IMR-90 (cell line): ENCODE data around the gene CCDC40. TPM values are rescaled to one million over a fixed set of nuclear protein-coding genes. Genes with fewer than 3 reads are reported as not detected.

Source experiments
- ATAC-seq: fragments of 200-7000 bp; cut with Tn5 transposase; 2 replicates; pipeline ENCODE4 v1.9.1; 2020; ENCODE audit warnings: low read depth, mild to moderate bottlenecking, moderate library complexity
- BruUV-seq: library from RNA; stranded (reverse); fragments of 400-500 nt; replicated peaks from 2 replicates; lab custom pipeline; 2021; lab: Mats Ljungman, UMichigan
- CTCF ChIA-PET: fragments of 300-600 bp; formaldehyde crosslinking; extraction: SDS; loops from one replicate; lab custom pipeline; 2021; ENCODE audit warnings: antibody characterized with exemption; lab: Yijun Ruan, JAX
- POLR2A ChIA-PET: fragments of 300-600 bp; sonication (Branson Sonifier 250); formaldehyde crosslinking; loops from one replicate; lab custom pipeline; 2022; ENCODE audit warnings: antibody characterized with exemption; ENCODE audit not compliant: unreplicated experiment; lab: Charles Lee
- DNase-seq: peaks from one replicate; pipeline ENCODE4 v3.0.0; 2013
- H2AFZ ChIP-seq: replicated peaks from 2 replicates; pipeline ENCODE3; 2013; ENCODE audit warnings: low read length, mild to moderate bottlenecking; ENCODE audit not compliant: poor library complexity
- H2AK5ac ChIP-seq: 2 replicates; pipeline ENCODE4 v1.6.1; 2013; ENCODE audit warnings: low read depth, low read length, inconsistent platforms
- H2AK9ac ChIP-seq: replicated peaks from 2 replicates; pipeline ENCODE3; 2013; ENCODE audit warnings: mild to moderate bottlenecking, low read depth, low read length, moderate library complexity; ENCODE audit not compliant: poor library complexity
- H2BK120ac ChIP-seq: 2 replicates; pipeline ENCODE4 v1.6.1; 2013; ENCODE audit warnings: low read depth, low read length, inconsistent platforms
- H2BK15ac ChIP-seq: 3 replicates; pipeline ENCODE4 v1.6.1; 2013; ENCODE audit warnings: low read depth, low read length, inconsistent platforms
- H2BK20ac ChIP-seq: 2 replicates; pipeline ENCODE4 v1.6.1; 2013; ENCODE audit warnings: low read depth, mild to moderate bottlenecking, inconsistent platforms, low read length, moderate library complexity
- H2BK5ac ChIP-seq: 2 replicates; pipeline ENCODE4 v1.6.1; 2013; ENCODE audit warnings: mild to moderate bottlenecking, low read depth, low read length, inconsistent platforms; ENCODE audit not compliant: poor library complexity, severe bottlenecking
- H3K14ac ChIP-seq: replicated peaks from 2 replicates; pipeline ENCODE4 v1.6.1; 2013; ENCODE audit warnings: low read depth, low read length, inconsistent platforms
- H3K18ac ChIP-seq: 2 replicates; pipeline ENCODE4 v1.6.1; 2013; ENCODE audit warnings: low read depth, low read length, control low read depth
- H3K23ac ChIP-seq: 2 replicates; pipeline ENCODE4 v1.6.1; 2013; ENCODE audit warnings: low read depth, low read length, inconsistent platforms
- H3K27ac ChIP-seq: 2 replicates; pipeline ENCODE4 v1.5.1; 2013; ENCODE audit warnings: mild to moderate bottlenecking, control low read depth, low read length; ENCODE audit not compliant: insufficient read depth
- H3K27me3 ChIP-seq: 2 replicates; pipeline ENCODE4 v1.6.1; 2013; ENCODE audit warnings: low read length; ENCODE audit not compliant: control insufficient read depth, insufficient read depth
- H3K36me3 ChIP-seq: 2 replicates; pipeline ENCODE4 v1.6.1; 2013; ENCODE audit warnings: low read length, mixed read lengths; ENCODE audit not compliant: control insufficient read depth, insufficient read depth
- H3K4ac ChIP-seq: 2 replicates; pipeline ENCODE4 v1.6.1; 2013; ENCODE audit warnings: low read depth, low read length, inconsistent platforms
- H3K4me1 ChIP-seq: 2 replicates; pipeline ENCODE4 v1.6.1; 2013; ENCODE audit warnings: low read length, mixed read lengths; ENCODE audit not compliant: control insufficient read depth, insufficient read depth
- H3K4me2 ChIP-seq: 2 replicates; pipeline ENCODE4 v1.6.1; 2013; ENCODE audit warnings: low read depth, mild to moderate bottlenecking, control low read depth, low read length, moderate library complexity
- H3K4me3 ChIP-seq: 2 replicates; pipeline ENCODE4 v1.5.1; 2013; ENCODE audit warnings: low read depth, mild to moderate bottlenecking, control low read depth, low read length, moderate library complexity; ENCODE audit not compliant: insufficient read depth
- H3K56ac ChIP-seq: 2 replicates; pipeline ENCODE4 v1.6.1; 2013; ENCODE audit warnings: low read length, inconsistent platforms; ENCODE audit not compliant: insufficient read depth; ENCODE audit errors: extremely low read depth
- H3K79me1 ChIP-seq, 2 experiments: 2 replicates each; pipeline ENCODE4 v1.6.1; 2013; ENCODE audit warnings: low read length in 2 of 2, inconsistent platforms in 1 of 2, low read depth in 1 of 2
- H3K9ac ChIP-seq: 2 replicates; pipeline ENCODE4 v1.6.1; 2013; ENCODE audit warnings: low read depth, low read length, control low read depth
- H3K9me1 ChIP-seq: 2 replicates; pipeline ENCODE4 v1.6.1; 2013; ENCODE audit warnings: low read length, inconsistent platforms; ENCODE audit not compliant: insufficient read depth
- H3K9me3 ChIP-seq: 2 replicates; pipeline ENCODE4 v1.6.1; 2013; ENCODE audit warnings: low read length; ENCODE audit not compliant: control insufficient read depth, insufficient read depth
- H4K20me1 ChIP-seq: 2 replicates; pipeline ENCODE4 v1.6.1; 2013; ENCODE audit warnings: low read length, inconsistent platforms; ENCODE audit not compliant: insufficient read depth
- H4K5ac ChIP-seq: 2 replicates; pipeline ENCODE4 v1.6.1; 2013; ENCODE audit warnings: mild to moderate bottlenecking, low read depth, low read length, control low read depth
- H4K8ac ChIP-seq, 2 experiments: 2 replicates each; pipeline ENCODE4 v1.6.1; 2013; ENCODE audit warnings: low read depth in 2 of 2, low read length in 2 of 2, control low read depth in 1 of 2, inconsistent platforms in 1 of 2
- H4K91ac ChIP-seq: 2 replicates; pipeline ENCODE4 v1.6.1; 2013; ENCODE audit warnings: low read depth, low read length, inconsistent platforms; ENCODE audit not compliant: insufficient read depth
- BHLHE40 ChIP-seq: fragments of 150-350 bp; IDR thresholded peaks from 2 replicates; pipeline ENCODE4 v1.6.1; 2016; ENCODE audit warnings: mild to moderate bottlenecking, low read depth, low read length
- CHD1 ChIP-seq: IDR thresholded peaks from 2 replicates; pipeline ENCODE4 v1.6.1; 2012; ENCODE audit warnings: low read depth, low read length, improper control_type of control experiment
- MXI1 ChIP-seq: IDR thresholded peaks from 2 replicates; pipeline ENCODE4 v1.6.1; 2012; ENCODE audit warnings: low read depth, mild to moderate bottlenecking, low read length, moderate library complexity, borderline replicate concordance
- RFX5 ChIP-seq: IDR thresholded peaks from 2 replicates; pipeline ENCODE4 v1.8.0; 2012; ENCODE audit warnings: low read depth, mild to moderate bottlenecking, low read length, moderate library complexity
- WGBS, 2 experiments: methylation state at CpG; one replicate each; pipeline versions ENCODE4 v1.1.5 to v1.1.7; 2013; ENCODE audit warnings: missing lambda C conversion rate in 2 of 2; ENCODE audit not compliant: insufficient read length in 1 of 2; ENCODE audit errors: extremely low coverage in 2 of 2; 5-methylcytosine and 5-hydroxymethylcytosine counted together
- dilution Hi-C: fragments of 300-500 bp; cut with HindIII; formaldehyde crosslinking; loops from one replicate; pipeline ENCODE4 v1.14.3; 2018; ENCODE audit warnings: low sequenced_read_pairs; ENCODE audit not compliant: unreplicated experiment
- in situ Hi-C: fragments of 300-500 bp; cut with MboI; formaldehyde crosslinking; loops from 3 replicates; pipeline ENCODE4 v1.14.3; 2019; ENCODE audit warnings: low sequenced_read_pairs, inconsistent platforms, mixed read lengths
- intact Hi-C: fragments of 100-400 bp; cut with micrococcal nuclease; formaldehyde crosslinking; loops from 2 replicates; pipeline ENCODE4 v1.10.0; 2022
- polyA plus RNA-seq, 3 experiments: library from polyadenylated mRNA; depleted of rRNA; stranded (reverse); fragments of >200 nt; gene quantifications; 2 replicates each; pipeline ENCODE4 v1.2.3, GENCODE V29; 2012; ENCODE audit warnings: low replicate concordance in 1 of 3
- total RNA-seq: library from RNA; depleted of rRNA; stranded (reverse); fragments of >200 nt; gene quantifications from 2 replicates; pipeline ENCODE4 v1.2.3, GENCODE V29; 2012

The CCDC40 gene
- total and polyA plus RNA-seq, 2 of the 4 experiments (the other 2 are of a cell fraction), result 0.90 to 4.7 TPM

GRCh38 chr17:80145076-80146075 is 108.9 kb downstream of the CCDC40 start:
- H3K4me3 ChIP-seq, result peak overlapping the region; percentile 87
- BruUV-seq, result no TSS peak
- TF ChIP-seq RFX5, result no peak
- peak; percentile 31; the same call in 1 of the 2 replicates for TF ChIP-seq CHD1
- TF ChIP-seq MXI1, result no peak
- no peak for TF ChIP-seq BHLHE40
- 0 out of 2 replicates have a peak overlapping the region, but pooled peaks have one; percentile 19 for H3K4ac ChIP-seq
- H3K23ac ChIP-seq, result peak overlapping the region; percentile 92
- H4K20me1 ChIP-seq, result peaks cover 27% of the 10 kb centered on the region
- H3K14ac ChIP-seq, result peak overlapping the region; percentile 76
- H3K36me3 ChIP-seq, result peaks cover 28% of the 10 kb centered on the region
- CTCF ChIA-PET, result interaction anchor here (1.1 to 3.2 kb wide), 2 partner anchors 44 kb away, joined by 6 to 9 read pairs; partner anchors contain the start of gene GAA
- peaks cover 8% of the 10 kb centered on the region for H3K4me1 ChIP-seq
- intact Hi-C loops, result loop anchor here (5.0 kb wide), 1 partner anchor 43 kb away; the partner anchor contains the start of gene GAA
- peak overlapping the region; percentile 39 for H2AK9ac ChIP-seq
- WGBS, 2 experiments, result 40% methylated on average over 7 of the region's 10 CpGs; no CpG with 5 or more reads in 1 of the 2 experiments
- no peak overlapping the region for H4K8ac ChIP-seq
- ATAC-seq, result no peak
- H3K9ac ChIP-seq, result peak overlapping the region; percentile 93
- no peak overlapping the region; the same call in 1 of the 2 replicates for H2AK5ac ChIP-seq
- H3K9me3 ChIP-seq, result no peaks in the 10 kb centered on the region
- H3K79me1 ChIP-seq, result peaks cover 27 to 71% of the 10 kb centered on the region in 2 experiments
- DNase-seq, result peak; percentile 5
- dilution Hi-C loops, result no loop called here
- H2BK120ac ChIP-seq, result no peak overlapping the region
- H3K9me1 ChIP-seq, result peaks cover 10% of the 10 kb centered on the region
- H3K4me2 ChIP-seq, result peak overlapping the region; percentile 98
- H2AFZ ChIP-seq, result no peak overlapping the region
- H2BK5ac ChIP-seq, result no peak overlapping the region
- in situ Hi-C loops, result no loop called here
- H2BK20ac ChIP-seq, result no peak overlapping the region
- no peak overlapping the region for H4K91ac ChIP-seq
- no peak overlapping the region for H3K18ac ChIP-seq
- H2BK15ac ChIP-seq, result no peak overlapping the region
- POLR2A ChIA-PET, result interaction anchor here (0.6 to 0.9 kb wide), 2 partner anchors 44 to 112 kb away, joined by 3 to 9 read pairs; partner anchors contain the start of gene GAA
- H4K5ac ChIP-seq, result no peak overlapping the region
- H3K27ac ChIP-seq, result peak overlapping the region; percentile 10
- H3K27me3 ChIP-seq, result no peaks in the 10 kb centered on the region
- peak overlapping the region; percentile 45; the same call in 1 of the 2 replicates for H3K56ac ChIP-seq
